WTC11 (cell line): ENCODE measurements around the gene HCRTR1. TPM values are rescaled to one million over a fixed set of nuclear protein-coding genes. Genes with fewer than 3 reads are reported as not detected.

Experiments used
- ATAC-seq: fragments of 200-7000 bp; cut with Tn5 transposase; 2 replicates; pipeline ENCODE4 v1.10.0; 2021; ENCODE audit warnings: mild to moderate bottlenecking, moderate library complexity
- CTCF ChIA-PET: fragments of 300-600 bp; sonication (Branson Sonifier 250); formaldehyde crosslinking; loops from one replicate; lab custom pipeline; 2021; ENCODE audit warnings: antibody characterized with exemption; lab: Charles Lee
- POLR2A ChIA-PET: fragments of 350-600 bp; sonication (Branson Sonifier 250); formaldehyde crosslinking; loops from one replicate; lab custom pipeline; 2021; ENCODE audit warnings: antibody characterized with exemption; lab: Charles Lee
- DNase-seq: peaks from one replicate; pipeline ENCODE4 v3.0.0; 2021; ENCODE audit warnings: low spot score
- H3K27ac Mint-ChIP-seq: 2 replicates; pipeline ENCODE4 v1.8.0; 2021; ENCODE audit warnings: mixed read lengths
- H3K27me3 Mint-ChIP-seq: 2 replicates; pipeline ENCODE4 v1.8.0; 2021; ENCODE audit warnings: low read depth, mild to moderate bottlenecking, moderate library complexity, mixed read lengths
- H3K36me3 Mint-ChIP-seq: 2 replicates; pipeline ENCODE4 v1.8.0; 2021; ENCODE audit warnings: mixed read lengths
- H3K4me1 Mint-ChIP-seq: 2 replicates; pipeline ENCODE4 v1.8.0; 2022; ENCODE audit warnings: mixed read lengths
- H3K4me3 Mint-ChIP-seq: 2 replicates; pipeline ENCODE4 v1.8.0; 2021; ENCODE audit warnings: mild to moderate bottlenecking, moderate library complexity, mixed read lengths
- H3K9me3 Mint-ChIP-seq: 2 replicates; pipeline ENCODE4 v1.8.0; 2021; ENCODE audit warnings: mixed read lengths
- ELF4 ChIP-seq: sonication (generic); formaldehyde crosslinking; IDR thresholded peaks from 2 replicates; pipeline ENCODE4 v1.8.1; 2022; ENCODE audit warnings: low read depth, mild to moderate bottlenecking, moderate library complexity, missing genetic modification reagents
- ETV6 ChIP-seq: sonication (generic); formaldehyde crosslinking; IDR thresholded peaks from 2 replicates; pipeline ENCODE4 v1.8.1; 2022; ENCODE audit warnings: mild to moderate bottlenecking, missing genetic modification reagents
- RELA ChIP-seq: sonication (generic); formaldehyde crosslinking; IDR thresholded peaks from 2 replicates; pipeline ENCODE4 v1.8.1; 2022; ENCODE audit warnings: missing genetic modification reagents, mild to moderate bottlenecking, borderline replicate concordance
- SOX15 ChIP-seq: fragments of 250-450 bp; sonication (Bioruptor Pico); IDR thresholded peaks from 2 replicates; pipeline ENCODE4 v1.9.0; 2021; ENCODE audit warnings: mild to moderate bottlenecking
- TCF7 ChIP-seq: sonication (generic); formaldehyde crosslinking; IDR thresholded peaks from 2 replicates; pipeline ENCODE4 v1.8.0; 2022; ENCODE audit warnings: mild to moderate bottlenecking, low read depth, missing genetic modification reagents, moderate library complexity
- TP53 ChIP-seq: sonication (generic); formaldehyde crosslinking; IDR thresholded peaks from 2 replicates; pipeline ENCODE4 v1.8.1; 2023; ENCODE audit warnings: mild to moderate bottlenecking, missing genetic modification reagents
- ZBTB21 ChIP-seq: sonication (generic); formaldehyde crosslinking; IDR thresholded peaks from 2 replicates; pipeline ENCODE4 v1.8.1; 2023; ENCODE audit warnings: mild to moderate bottlenecking, missing genetic modification reagents, borderline replicate concordance
- ZNF232 ChIP-seq: sonication (generic); formaldehyde crosslinking; IDR thresholded peaks from 2 replicates; pipeline ENCODE4 v1.8.0; 2022; ENCODE audit warnings: mild to moderate bottlenecking, missing genetic modification reagents
- ZNF263 ChIP-seq: sonication (generic); formaldehyde crosslinking; IDR thresholded peaks from 2 replicates; pipeline ENCODE4 v1.8.1; 2022; ENCODE audit warnings: low read depth, mild to moderate bottlenecking, moderate library complexity, missing genetic modification reagents
- ZNF396 ChIP-seq: fragments of 250-450 bp; sonication (Bioruptor Pico); IDR thresholded peaks from 2 replicates; pipeline ENCODE4 v1.8.0; 2021; ENCODE audit warnings: mild to moderate bottlenecking, moderate library complexity, borderline replicate concordance
- ZNF423 ChIP-seq: fragments of 250-450 bp; sonication (Bioruptor Pico); IDR thresholded peaks from 2 replicates; pipeline ENCODE4 v2.1.2; 2022; ENCODE audit warnings: mild to moderate bottlenecking, moderate library complexity
- total RNA-seq: library from RNA; stranded (reverse); gene quantifications from 3 replicates; pipeline ENCODE4 v1.2.3, GENCODE V29; 2021
- TF ChIP-seq, protein P1 (sequence below): fragments of 250-450 bp; sonication (Bioruptor Pico); conservative IDR thresholded peaks from 2 replicates; pipeline ENCODE4 v1.9.0; 2021; ENCODE audit warnings: mild to moderate bottlenecking
- TF ChIP-seq, protein P2 (sequence below): sonication (generic); formaldehyde crosslinking; conservative IDR thresholded peaks from 2 replicates; pipeline ENCODE4 v1.8.1; 2022; ENCODE audit warnings: mild to moderate bottlenecking, missing genetic modification reagents
- TF ChIP-seq, protein P3 (sequence below): sonication (generic); formaldehyde crosslinking; IDR thresholded peaks from 2 replicates; pipeline ENCODE4 v1.8.1; 2023; ENCODE audit warnings: mild to moderate bottlenecking, missing genetic modification reagents
- TF ChIP-seq, protein P4 (sequence below): sonication (generic); formaldehyde crosslinking; IDR thresholded peaks from 2 replicates; pipeline ENCODE4 v1.8.0; 2022; ENCODE audit warnings: missing genetic modification reagents
- TF ChIP-seq, protein P5 (sequence below): sonication (generic); formaldehyde crosslinking; IDR thresholded peaks from 2 replicates; pipeline ENCODE4 v1.8.1; 2022; ENCODE audit warnings: low read depth, mild to moderate bottlenecking, moderate library complexity, missing genetic modification reagents, borderline replicate concordance
- TF ChIP-seq, protein P6 (sequence below): sonication (generic); formaldehyde crosslinking; IDR thresholded peaks from 2 replicates; pipeline ENCODE4 v1.8.1; 2023; ENCODE audit warnings: mild to moderate bottlenecking, missing genetic modification reagents, moderate library complexity
- TF ChIP-seq, protein P7 (sequence below): fragments of 250-450 bp; sonication (Bioruptor Pico); IDR thresholded peaks from 2 replicates; pipeline ENCODE4 v1.9.0; 2021; ENCODE audit warnings: mild to moderate bottlenecking, borderline replicate concordance

The HCRTR1 gene
- total RNA-seq, 1 experiment from 2014 or later = 0.13 TPM

DNA sequence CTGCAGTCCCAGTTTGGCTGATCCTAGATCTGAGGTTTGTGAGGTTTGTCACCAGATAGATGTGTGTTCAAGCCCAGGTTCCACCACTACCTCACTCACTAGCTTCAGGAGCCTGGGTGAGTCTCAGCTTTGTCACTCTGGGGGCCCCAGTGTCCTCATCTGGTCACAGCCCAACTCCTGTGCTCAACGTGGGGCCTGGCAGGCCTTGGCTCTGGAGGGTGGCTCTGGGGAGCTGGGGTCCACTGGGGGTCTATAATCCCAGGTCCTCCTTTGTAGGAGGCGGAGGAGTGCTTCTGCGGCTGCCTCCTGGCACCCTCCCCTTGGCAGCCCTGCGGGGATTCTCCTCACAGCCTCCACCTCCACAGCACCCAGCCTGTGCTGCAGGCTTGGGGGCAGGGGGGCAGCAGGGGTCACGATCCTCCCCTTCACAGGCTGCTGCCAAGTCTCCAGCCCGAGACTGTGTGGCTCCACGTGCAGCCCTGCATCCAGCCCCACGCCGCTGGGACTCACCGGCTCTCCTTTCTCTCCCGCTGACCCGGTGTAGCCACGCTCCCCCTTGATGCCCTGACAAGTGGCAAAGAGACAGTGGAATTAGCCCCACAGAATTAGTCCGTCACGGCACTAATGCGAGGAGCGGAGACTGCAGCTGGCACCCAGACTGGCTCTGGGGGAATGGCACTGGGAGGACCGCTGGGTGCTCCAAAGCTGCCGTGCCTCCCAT is 49.7 kb downstream of the HCRTR1 start:
- Mint-ChIP-seq H3K4me3 (no peak overlapping the region), H3K27me3 (no peaks in the 10 kb centered on the region), H3K9me3 (no peaks in the 10 kb centered on the region), H3K4me1 (peaks cover 19% of the 10 kb centered on the region), H3K36me3 (no peaks in the 10 kb centered on the region), H3K27ac (no peak overlapping the region)
- DNase-seq (no peak), ATAC-seq (no peak)
- TF ChIP-seq ZNF232 (CRISPR knock-in tag) (no peak), ZNF423 (CRISPR knock-in tag) (no peak), ZNF396 (CRISPR knock-in tag) (no peak), ZBTB21 (CRISPR knock-in tag) (no peak), SOX15 (CRISPR knock-in tag) (no peak), ETV6 (no peak), ELF4 (CRISPR knock-in tag) (no peak), RELA (no peak), ZNF263 (no peak), TCF7 (no peak), TP53 (no peak)
- TF ChIP-seq, protein P1, sequence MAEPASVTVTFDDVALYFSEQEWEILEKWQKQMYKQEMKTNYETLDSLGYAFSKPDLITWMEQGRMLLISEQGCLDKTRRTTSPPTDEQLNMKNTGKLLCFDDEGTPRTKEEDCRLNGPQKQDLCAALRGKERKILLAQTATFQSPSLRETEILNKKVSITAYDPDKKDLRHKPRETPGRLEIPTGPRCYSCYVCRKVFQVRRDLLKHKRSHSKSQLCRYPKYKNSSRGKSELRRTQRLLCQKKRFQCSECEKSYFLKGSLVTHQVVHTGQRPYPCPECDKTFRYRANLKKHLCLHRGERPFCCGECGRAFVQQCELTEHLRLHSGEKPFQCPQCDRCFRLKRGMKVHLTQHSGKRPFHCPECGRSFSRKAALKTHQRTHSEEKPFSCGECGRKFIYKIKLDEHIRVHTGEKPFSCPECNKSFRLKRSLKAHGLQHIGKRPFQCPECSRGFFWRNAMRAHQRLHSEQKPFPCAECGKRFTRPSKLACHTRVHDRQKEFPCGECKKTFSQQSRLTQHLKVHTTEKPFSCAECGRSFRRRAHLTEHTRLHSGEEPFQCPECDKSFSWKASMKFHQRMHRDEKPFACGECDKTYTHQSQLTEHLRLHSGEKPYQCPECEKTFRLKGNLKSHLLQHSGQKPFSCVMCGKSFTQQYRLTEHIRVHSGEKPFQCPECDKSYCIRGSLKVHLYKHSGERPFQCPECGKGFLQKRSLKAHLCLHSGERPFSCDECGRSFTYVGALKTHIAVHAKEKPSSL (CRISPR knock-in tag) = no peak
- TF ChIP-seq, protein P2, sequence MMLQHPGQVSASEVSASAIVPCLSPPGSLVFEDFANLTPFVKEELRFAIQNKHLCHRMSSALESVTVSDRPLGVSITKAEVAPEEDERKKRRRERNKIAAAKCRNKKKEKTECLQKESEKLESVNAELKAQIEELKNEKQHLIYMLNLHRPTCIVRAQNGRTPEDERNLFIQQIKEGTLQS (CRISPR knock-in tag) = no peak
- TF ChIP-seq, protein P3, sequence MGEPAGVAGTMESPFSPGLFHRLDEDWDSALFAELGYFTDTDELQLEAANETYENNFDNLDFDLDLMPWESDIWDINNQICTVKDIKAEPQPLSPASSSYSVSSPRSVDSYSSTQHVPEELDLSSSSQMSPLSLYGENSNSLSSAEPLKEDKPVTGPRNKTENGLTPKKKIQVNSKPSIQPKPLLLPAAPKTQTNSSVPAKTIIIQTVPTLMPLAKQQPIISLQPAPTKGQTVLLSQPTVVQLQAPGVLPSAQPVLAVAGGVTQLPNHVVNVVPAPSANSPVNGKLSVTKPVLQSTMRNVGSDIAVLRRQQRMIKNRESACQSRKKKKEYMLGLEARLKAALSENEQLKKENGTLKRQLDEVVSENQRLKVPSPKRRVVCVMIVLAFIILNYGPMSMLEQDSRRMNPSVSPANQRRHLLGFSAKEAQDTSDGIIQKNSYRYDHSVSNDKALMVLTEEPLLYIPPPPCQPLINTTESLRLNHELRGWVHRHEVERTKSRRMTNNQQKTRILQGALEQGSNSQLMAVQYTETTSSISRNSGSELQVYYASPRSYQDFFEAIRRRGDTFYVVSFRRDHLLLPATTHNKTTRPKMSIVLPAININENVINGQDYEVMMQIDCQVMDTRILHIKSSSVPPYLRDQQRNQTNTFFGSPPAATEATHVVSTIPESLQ (CRISPR knock-in tag) = no peak
- TF ChIP-seq, protein P4, sequence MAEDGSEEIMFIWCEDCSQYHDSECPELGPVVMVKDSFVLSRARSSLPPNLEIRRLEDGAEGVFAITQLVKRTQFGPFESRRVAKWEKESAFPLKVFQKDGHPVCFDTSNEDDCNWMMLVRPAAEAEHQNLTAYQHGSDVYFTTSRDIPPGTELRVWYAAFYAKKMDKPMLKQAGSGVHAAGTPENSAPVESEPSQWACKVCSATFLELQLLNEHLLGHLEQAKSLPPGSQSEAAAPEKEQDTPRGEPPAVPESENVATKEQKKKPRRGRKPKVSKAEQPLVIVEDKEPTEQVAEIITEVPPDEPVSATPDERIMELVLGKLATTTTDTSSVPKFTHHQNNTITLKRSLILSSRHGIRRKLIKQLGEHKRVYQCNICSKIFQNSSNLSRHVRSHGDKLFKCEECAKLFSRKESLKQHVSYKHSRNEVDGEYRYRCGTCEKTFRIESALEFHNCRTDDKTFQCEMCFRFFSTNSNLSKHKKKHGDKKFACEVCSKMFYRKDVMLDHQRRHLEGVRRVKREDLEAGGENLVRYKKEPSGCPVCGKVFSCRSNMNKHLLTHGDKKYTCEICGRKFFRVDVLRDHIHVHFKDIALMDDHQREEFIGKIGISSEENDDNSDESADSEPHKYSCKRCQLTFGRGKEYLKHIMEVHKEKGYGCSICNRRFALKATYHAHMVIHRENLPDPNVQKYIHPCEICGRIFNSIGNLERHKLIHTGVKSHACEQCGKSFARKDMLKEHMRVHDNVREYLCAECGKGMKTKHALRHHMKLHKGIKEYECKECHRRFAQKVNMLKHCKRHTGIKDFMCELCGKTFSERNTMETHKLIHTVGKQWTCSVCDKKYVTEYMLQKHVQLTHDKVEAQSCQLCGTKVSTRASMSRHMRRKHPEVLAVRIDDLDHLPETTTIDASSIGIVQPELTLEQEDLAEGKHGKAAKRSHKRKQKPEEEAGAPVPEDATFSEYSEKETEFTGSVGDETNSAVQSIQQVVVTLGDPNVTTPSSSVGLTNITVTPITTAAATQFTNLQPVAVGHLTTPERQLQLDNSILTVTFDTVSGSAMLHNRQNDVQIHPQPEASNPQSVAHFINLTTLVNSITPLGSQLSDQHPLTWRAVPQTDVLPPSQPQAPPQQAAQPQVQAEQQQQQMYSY (CRISPR knock-in tag) = no peak
- TF ChIP-seq, protein P5, sequence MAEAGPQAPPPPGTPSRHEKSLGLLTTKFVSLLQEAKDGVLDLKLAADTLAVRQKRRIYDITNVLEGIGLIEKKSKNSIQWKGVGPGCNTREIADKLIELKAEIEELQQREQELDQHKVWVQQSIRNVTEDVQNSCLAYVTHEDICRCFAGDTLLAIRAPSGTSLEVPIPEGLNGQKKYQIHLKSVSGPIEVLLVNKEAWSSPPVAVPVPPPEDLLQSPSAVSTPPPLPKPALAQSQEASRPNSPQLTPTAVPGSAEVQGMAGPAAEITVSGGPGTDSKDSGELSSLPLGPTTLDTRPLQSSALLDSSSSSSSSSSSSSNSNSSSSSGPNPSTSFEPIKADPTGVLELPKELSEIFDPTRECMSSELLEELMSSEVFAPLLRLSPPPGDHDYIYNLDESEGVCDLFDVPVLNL = no peak
- TF ChIP-seq, protein P6, sequence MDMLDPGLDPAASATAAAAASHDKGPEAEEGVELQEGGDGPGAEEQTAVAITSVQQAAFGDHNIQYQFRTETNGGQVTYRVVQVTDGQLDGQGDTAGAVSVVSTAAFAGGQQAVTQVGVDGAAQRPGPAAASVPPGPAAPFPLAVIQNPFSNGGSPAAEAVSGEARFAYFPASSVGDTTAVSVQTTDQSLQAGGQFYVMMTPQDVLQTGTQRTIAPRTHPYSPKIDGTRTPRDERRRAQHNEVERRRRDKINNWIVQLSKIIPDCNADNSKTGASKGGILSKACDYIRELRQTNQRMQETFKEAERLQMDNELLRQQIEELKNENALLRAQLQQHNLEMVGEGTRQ = no peak
- TF ChIP-seq, protein P7, sequence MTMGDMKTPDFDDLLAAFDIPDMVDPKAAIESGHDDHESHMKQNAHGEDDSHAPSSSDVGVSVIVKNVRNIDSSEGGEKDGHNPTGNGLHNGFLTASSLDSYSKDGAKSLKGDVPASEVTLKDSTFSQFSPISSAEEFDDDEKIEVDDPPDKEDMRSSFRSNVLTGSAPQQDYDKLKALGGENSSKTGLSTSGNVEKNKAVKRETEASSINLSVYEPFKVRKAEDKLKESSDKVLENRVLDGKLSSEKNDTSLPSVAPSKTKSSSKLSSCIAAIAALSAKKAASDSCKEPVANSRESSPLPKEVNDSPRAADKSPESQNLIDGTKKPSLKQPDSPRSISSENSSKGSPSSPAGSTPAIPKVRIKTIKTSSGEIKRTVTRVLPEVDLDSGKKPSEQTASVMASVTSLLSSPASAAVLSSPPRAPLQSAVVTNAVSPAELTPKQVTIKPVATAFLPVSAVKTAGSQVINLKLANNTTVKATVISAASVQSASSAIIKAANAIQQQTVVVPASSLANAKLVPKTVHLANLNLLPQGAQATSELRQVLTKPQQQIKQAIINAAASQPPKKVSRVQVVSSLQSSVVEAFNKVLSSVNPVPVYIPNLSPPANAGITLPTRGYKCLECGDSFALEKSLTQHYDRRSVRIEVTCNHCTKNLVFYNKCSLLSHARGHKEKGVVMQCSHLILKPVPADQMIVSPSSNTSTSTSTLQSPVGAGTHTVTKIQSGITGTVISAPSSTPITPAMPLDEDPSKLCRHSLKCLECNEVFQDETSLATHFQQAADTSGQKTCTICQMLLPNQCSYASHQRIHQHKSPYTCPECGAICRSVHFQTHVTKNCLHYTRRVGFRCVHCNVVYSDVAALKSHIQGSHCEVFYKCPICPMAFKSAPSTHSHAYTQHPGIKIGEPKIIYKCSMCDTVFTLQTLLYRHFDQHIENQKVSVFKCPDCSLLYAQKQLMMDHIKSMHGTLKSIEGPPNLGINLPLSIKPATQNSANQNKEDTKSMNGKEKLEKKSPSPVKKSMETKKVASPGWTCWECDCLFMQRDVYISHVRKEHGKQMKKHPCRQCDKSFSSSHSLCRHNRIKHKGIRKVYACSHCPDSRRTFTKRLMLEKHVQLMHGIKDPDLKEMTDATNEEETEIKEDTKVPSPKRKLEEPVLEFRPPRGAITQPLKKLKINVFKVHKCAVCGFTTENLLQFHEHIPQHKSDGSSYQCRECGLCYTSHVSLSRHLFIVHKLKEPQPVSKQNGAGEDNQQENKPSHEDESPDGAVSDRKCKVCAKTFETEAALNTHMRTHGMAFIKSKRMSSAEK = no peak
- ChIA-PET CTCF (interaction anchor here (1.6 to 6.7 kb wide), 7 partner anchors 13 to 122 kb away, joined by 3 to 61 read pairs (median 7); partner anchors contain the start of gene COL16A1), POLR2A (no interaction called here)
